GM18873 (cell line): ENCODE measurements around the gene CHCHD6.

Source experiments
- ATAC-seq: cut with Tn5 transposase; IDR thresholded peaks from one replicate; pipeline ENCODE4 v1.9.1; 2021; ENCODE audit warnings: mild to moderate bottlenecking, moderate library complexity, moderate number of reproducible peaks; ENCODE audit not compliant: unreplicated experiment, low FRiP score

The CHCHD6 gene

DNA sequence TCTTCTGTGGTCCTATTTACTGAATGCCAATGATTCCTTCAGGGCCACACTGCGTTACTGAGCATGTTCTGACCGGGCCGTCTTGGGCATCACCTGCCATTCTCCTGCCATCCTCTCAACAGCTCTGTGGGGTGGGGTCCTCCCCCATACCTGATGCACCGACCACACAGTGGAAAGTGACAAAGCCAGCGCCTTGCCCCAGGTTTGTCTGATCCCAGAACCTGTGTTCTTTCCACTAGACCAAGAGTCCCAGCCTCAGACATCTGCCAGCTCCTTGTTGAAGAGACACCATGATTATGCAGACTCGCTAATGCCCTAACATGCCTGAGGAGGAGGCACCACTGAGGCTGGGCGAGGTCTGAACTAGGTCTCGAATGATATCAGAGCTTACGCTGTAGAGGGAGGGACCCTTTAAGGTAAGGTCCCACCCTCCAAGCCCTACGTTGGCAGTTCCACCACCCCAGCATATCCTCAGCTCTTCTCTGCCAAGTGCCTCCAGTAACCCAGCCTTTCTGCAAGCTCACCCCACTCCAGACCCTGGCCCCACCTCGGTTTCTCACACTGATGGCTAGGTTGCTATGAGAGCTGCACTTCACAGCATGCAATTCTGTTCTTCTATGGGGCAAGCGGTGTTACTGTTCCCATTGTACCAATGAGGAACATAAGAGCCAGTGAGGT is 249.1 kb downstream of the CHCHD6 start:
- ATAC-seq = no peak

DNA sequence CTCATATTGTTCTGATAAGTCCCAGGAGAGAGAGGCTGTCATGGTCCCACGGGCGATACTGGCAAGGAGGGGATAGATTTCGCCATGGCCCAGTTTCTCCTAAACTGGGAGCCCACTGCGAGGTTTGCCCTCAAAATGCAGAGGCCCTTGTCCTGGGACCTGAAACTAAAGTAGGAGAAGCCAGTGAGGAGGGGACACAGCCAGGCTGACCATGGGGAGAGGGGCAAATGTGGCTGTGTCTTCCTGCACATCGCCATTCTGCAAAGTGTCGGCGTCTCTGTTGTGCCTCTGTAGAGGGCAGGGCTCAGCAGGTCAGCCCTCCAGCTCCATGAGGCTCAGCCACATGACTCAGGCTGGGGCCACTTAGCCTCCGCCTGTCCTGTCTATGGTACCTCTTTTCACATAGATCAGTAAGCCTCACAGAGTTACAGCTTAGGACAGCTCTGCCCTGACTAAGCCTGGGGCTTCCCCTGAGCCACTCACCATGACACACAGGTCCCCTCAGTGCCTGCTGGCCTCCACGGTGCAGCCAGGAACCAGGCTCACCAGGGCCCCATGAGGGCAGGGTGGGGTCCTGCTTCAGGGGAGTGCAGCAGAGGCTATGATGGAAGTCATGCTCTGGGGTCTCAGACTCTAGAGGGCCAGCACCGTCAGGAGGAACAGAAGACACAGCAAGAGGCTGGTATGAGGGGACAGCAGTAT is 250.3 kb downstream of the CHCHD6 start:
- ATAC-seq = peak; percentile 51

DNA sequence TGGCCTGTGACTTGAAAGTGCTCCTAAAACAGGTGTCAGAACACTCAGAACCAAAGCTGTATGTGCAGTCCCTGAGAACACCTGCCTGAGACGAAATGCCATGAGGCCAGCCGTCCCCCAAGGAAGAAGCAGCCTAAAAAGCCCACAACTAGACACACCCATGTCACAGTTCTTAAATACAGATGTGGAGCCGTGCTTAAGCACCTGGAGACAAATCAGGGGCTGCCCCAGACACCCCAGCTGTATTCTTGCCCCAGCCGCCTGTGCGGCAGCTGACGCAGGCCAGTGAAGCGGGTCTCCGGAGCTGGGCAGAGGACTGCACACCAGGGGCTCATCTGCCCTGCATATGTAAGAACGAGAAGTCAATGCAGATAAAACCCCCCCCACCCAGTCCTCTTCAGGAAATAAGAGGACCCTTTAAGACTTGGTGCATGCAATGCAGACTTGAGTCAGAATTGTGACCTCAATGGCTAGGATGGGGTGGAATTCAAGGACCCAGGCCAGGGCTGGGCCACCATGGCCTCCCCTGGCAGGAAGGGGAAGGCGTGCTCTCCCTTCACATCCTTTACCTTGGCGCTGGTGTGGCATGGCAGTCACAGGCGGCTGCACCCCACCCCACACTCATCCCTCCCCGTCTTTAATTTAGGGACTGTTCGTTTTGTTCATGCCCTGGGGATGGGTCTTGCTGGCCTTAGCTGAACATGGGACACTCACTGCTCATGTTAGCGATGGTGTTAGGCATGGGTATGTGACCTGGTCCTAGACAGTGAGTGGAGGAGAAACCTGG is 251.2 kb downstream of the CHCHD6 start:
- ATAC-seq = peak; percentile 62

DNA sequence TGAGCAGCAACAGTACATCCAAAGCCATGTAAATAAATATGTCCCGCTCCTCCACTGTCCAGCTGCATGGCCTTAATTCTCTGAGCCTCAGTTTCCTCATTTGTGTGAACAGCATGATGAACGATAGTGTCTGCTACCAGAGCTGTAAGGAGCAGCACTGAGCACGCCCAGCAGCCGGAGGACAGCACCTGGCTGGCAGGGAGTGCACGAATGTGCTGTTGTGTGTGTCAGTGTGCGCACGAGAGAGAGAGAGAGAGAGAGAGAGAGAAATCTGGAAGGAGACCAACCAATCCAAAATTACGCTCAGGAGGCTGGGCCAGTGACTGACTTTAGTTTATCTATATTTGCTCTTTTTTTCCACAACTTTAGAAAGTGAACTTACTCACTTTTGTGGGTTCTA is 252.3 kb downstream of the CHCHD6 start:
- no peak for ATAC-seq

DNA sequence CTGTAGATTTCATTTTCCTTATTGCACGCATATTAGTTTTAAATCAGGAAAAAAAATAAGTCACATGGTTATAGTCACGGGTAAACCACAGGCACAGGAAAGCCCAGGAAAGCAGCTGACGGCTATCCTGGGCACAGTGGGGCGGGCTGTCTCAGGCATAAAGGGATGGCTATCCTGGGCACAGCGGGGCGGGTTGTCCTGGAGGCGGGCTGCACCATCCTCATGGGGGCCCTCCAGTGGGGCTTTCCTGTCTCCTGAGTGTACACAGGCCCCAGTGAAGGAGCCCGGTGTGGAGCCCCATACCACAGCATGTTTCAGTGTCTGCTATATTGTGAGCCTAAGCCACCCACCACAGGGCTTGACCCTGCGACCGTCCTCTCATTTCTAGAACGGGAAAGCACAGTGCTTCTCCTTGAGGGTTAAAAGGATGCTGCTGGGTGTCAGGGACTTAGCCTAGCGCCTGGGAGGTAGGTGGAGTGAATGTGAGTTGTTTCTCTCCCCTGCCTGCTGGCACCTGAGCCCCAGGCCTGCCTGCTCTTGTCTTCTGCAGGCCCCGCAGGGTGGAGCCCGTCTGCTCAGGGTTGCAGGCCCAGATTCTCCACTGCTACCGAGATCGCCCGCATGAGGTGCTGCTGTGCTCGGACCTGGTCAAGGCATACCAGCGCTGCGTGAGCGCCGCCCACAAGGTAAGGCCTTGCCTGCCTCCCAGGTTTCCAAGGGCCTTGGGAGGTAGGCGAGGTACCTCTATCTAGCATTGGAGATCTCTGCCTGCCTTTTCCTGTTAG is 253.0 kb downstream of the CHCHD6 start:
- ATAC-seq = no peak

DNA sequence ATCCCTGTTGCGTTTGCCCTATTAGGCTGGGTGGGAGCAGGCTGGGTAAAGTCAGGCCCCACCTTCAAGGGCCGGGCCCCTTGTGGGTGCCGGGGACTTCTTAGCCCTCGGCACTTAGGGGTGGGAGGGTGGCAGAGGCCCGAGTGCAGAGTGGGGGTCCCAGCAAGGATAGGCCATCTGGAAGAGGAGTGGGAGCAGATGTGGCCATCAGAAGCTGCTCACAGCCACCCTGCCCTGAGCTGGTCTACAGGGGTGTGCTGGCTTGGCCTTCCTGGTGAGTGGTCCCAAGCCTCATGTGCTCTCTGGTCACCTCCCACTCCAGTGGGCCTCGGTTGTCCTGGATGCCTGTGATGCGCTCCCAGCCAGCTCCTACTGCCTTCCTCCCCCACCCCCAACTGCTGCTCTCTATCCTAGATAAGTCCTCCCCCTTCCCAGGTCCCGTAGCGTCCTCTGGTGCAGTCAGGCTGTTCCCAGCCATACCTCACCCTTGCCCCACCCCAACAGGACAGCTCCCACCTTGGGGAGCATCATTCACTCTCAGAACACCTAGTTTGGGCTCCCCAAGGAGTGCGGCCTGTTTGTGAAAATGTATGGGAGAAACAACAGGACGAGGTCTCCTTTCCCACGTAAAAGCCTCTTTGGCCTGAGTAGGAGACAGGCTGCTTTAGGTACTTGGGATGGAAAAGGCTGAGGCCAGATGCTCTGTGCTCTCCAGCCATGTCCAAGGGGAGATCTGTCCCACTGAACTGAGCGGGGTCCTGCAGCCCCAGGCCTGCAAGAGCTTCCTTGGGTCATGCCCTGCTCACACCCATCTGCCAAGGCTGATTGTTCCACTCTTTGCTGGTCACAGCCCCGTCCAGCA is 254.0 kb downstream of the CHCHD6 start:
- no peak for ATAC-seq

DNA sequence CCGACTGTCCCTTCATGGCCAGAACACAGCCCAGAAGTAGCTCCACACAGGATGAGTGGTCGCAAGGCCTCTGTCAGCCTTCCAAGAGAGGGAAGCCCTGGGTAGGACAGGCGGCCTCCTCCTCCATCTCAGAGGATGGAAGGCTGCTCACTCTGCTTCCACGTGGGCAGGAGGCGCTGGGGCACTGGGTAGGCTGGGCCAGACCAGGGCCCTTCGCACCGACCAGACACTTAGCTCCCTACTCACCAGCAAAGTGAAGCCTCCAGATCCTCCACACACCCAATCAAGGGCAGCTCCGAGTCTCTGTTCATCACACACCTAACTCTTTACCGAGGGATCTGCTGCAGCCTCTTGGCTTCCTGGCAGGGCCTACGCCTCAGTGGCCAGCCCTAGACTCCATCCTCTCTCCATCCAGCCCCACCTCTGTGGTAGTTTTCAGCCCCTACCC is 254.6 kb downstream of the CHCHD6 start:
- ATAC-seq = no peak

DNA sequence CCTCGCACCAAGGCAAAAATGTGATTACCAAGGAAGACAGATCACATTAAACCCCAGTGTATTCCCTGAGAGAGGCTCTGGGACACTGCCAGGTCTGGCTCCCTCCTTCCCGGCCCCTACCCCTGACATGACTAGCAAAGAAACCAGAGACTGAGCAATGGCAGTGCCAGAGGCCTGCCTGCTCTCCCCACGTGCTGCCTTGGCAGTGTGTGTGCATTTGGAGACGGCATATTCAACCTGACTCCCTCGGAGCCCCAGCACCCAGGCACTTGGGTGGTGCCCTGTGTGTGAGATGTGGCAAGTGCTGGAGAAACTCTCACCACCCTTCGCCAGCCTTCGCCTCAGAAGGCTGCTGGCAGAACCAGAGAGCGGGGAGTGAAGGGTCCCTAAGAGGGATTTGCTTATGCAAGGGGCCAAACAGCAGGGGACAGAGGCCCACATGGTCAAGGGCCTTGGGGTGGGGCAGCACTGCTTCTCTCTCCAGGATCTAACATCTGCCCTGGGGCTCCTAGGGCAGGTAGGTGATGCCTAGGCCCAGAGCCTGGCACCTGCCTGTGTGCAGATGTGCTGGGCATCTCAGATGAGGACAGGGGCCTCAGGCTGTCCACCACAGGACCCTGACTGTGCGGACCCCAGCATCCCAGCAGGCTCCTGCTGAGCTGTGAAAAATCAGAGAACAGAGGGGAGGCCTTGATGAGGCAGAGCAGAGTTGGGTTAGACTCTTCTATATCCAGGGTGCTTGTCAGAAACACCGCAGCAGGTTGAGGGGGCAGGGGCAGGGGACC is 255.3 kb downstream of the CHCHD6 start:
- ATAC-seq = no peak

DNA sequence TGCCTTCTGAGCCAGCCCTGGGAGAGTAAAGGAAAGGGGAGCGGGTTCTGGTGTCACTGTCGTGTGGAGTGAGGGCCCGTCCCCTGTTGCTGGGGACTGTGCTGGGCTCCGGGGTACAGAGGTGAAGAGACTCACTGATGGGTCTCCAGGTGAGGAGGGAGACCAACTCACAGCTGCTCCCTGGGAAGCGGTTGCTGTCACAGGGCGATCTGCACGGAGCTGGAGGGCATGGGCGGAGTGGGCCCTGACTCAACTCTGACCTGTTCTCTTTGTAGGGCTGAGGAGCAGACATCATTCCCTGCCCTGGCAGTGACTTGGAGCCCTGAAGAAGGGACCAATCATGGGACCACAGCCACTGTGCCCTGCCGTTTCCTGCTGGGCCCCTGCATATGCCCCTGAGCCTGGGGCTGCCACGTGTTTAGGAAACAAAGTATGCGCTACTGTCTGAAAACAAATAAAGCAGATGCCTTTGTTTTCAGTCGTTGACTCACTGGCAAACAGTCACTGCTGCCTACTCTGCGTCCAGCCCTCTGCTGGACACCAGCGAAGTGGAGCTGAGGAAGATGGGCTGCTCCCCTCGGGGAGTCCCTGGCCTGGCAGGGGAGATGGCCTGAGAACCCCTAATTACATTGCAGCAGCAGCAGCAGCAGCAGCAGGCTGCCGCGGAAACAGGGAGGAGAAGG is 256.0 kb downstream of the CHCHD6 start:
- ATAC-seq = no peak

DNA sequence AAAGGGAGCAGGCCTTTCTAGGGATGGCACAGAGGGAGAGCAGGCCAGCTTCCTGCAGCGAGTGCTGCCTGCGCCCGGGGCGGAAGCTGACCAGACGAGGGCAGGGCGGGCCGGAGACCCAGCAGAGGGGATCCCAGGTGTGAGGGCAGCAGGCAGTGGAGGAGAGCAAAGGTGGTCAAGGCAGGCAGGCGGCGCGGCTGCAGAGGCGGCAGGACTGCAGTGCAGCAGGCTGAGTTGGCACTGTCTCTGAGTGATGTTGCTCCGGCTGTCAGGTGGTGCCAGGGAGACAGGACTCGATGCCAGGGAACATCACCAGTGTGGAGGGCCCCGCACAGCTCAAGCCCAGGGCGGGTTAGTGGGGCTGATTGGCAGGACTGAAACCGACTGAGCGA is 256.6 kb downstream of the CHCHD6 start:
- no peak for ATAC-seq

DNA sequence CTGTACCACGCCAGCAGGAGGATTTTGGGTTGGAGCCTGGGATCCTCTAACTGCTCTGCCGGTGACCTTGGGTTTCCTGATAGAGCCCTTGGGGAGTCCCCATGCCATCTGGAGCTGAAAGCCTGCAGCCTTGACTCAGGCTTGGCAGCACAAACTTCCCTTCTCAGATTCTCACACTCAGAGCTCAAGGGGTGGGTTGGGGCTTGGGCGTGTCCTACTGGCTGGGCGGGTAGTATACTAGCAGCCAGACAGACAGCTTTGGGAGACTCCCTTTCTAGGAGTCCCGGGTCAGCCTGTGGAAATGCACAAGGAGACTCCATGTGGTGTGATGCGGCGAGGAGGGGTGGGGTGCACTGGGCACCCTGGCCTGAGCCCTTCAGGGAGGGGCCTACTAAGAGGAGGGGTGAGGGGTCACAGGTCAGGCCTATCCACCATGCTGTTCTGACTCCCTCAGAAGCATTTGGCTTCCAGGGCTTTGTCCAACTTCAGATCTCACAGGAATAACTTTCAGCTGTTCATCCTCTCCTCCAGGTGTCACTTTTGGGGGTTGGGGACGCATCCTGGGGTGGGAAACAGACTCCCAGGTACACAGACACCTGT is 257.3 kb downstream of the CHCHD6 start:
- no peak for ATAC-seq

DNA sequence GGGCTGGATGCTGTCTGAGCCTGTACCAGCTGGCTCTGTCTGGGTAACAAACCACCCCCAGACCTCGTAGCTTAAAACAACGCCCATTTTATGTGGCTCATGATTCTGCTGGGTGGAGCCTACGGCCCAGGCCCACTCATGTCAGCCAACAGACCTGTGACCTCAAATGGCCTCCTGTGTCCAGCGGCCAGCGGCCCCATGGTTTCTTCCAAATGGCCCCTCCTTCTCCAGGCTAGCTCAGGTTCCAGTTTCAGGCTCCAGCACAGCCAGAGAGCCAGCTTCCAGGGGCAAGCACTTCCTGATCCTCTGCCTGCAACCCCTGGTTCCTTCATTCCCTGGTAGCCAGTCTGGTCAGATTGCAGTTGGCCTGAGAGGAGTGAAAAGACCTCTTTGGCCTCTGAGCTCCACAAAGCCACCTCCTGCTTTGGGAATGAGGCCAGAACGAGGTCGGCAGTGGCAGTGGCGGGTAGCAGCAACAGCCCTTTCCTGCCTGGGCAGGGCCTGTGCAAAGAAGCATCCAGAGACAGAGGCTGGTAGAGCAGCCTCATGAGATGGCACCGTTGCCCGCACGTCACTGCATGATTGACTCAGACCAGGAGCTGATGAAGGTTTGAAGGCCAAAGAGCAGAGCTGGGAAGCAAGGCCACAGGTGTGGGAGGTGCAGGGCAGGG is 257.9 kb downstream of the CHCHD6 start:
- no peak for ATAC-seq

DNA sequence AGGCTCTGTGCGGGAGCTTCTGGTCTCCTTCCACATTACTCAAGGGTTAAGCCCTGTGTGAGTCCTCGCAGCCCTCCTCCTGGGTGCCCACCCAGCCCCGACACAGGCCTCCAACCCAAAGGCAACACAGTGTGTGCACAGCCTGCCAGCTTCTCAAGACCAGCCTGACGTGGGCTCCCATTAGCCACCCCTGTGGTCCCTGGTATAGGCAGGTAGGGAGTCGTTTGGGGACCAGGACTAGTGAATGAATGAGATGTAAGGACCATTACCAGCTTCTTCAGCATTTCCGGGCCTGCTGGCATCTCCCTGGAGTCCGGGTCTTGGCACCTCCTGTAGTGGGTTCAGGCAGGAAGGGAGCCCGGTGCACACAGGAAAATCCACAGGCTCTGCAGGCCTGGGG is 258.7 kb downstream of the CHCHD6 start:
- ATAC-seq = no peak

DNA sequence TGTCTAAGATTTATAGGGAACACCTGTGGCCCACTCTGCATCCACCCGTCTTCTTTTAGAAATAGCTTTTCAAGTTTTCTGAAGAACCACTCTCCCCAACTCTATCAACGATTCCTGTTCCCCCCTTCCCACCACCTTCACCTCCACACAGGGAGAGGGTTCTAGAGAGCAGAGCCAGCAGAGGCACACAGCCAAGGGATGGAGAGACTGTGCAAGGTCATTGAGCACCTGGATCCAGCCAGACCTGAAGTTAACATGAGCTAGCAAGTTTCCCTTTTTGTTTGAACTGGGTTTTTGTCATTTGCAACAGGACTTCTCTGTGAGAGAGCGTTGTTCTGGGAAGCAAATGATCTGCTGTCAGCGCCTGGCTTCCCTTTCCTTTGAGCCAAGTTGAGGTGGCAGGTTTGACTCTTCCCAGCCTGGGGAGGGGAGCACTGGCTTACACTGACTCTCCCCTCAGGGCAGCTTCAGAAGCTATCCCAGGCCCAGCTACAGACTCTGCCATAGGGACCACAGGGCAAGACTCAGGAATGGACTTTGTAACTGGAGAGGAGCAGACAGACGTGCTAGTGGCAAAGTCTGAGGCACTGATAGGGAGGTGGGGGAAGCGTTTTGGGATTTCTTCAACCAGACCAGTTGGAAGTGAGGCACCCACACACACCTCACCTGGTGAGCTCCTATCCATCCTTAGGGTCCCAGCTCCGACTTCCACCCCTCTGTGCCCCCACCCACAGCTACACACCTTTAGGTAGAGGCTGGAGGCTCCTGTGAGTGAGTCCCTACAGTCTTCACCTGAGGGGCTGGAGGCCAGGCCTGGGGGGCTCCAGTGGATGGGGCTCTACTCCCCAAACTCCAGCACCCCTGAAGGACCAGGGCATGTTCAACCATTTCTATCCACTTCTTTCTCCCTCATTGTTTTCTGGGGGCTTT is 259.5 kb downstream of the CHCHD6 start:
- ATAC-seq = no peak

DNA sequence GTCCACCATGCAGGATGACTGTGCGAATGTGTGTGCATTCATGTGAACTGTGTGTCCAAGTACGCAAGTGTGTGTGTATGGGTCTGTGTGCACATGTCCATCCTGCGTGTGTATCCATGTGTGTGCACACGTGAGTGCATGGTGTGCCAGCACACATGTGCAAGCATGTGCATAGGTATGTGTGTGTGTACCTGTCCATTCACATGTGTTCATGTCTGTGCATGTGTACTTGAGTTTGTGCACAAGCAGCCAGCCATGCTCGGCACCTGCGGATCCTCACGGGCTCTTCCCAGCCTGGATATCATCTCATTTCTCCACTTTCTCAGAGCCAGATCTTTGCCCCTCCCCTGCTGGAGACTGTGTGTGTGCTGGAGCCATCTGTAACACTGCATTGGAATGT is 260.2 kb downstream of the CHCHD6 start:
- no peak for ATAC-seq

DNA sequence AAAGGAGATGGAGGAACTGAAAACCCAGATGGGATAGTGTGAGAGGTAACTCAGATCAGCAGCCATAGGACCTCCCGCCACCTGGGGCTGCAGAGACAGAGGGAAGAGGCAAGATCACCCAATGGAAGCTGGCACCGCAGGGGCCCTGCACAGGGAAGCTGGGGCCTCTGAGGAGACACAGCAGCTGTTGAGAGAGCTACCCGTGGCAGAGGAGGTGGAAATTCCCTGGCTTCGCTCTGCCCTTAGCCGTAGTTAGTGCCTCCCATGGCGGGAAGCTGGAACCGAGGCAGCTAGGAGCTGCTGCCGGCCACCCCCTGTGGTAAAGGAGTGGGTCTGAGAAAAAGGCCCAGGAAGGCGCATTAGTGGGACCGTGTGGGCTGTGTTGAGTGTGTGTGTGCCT is 260.9 kb downstream of the CHCHD6 start:
- ATAC-seq = no peak
